Large intestine (tissue), 3 donors: Measurements from ENCODE around the gene EFNB2. TPM values are rescaled to one million over a fixed set of nuclear protein-coding genes. Genes with fewer than 3 reads are reported as not detected.

ENCODE experiments used
- DNase-seq, 2 donors: peaks; one replicate each; pipeline versions ENCODE4 v3.0.0 to v3.0.0-alpha.2; 2013
- H3K27ac ChIP-seq: one replicate; pipeline ENCODE4 v1.5.1; 2013; ENCODE audit warnings: low read length
- H3K27me3 ChIP-seq: 2 replicates; pipeline ENCODE4 v1.6.1; 2013; ENCODE audit warnings: low read length; ENCODE audit not compliant: control insufficient read depth, insufficient read depth
- H3K36me3 ChIP-seq: 2 replicates; pipeline ENCODE4 v1.6.1; 2013; ENCODE audit warnings: low read length; ENCODE audit not compliant: control insufficient read depth, insufficient read depth
- H3K4me1 ChIP-seq: one replicate; pipeline ENCODE4 v1.6.1; 2013; ENCODE audit warnings: low read length; ENCODE audit not compliant: control insufficient read depth, insufficient read depth
- H3K4me3 ChIP-seq: one replicate; pipeline ENCODE4 v1.5.1; 2013; ENCODE audit warnings: low read length
- H3K9me3 ChIP-seq: one replicate; pipeline ENCODE4 v1.6.1; 2013; ENCODE audit warnings: mild to moderate bottlenecking, low read depth, low read length, moderate library complexity; ENCODE audit not compliant: control insufficient read depth
- WGBS: methylation state at CpG from one replicate; pipeline ENCODE4 v1.1.5; 2013; ENCODE audit warnings: low lambda C conversion rate; ENCODE audit not compliant: insufficient coverage; 5-methylcytosine and 5-hydroxymethylcytosine counted together
- polyA plus RNA-seq: library from polyadenylated mRNA; unstranded; fragments of 120-200 nt; gene quantifications from one replicate; pipeline ENCODE4 v1.2.1, GENCODE V29; 2013

Gene EFNB2
- polyA plus RNA-seq, 1 donor: 28.8 TPM

DNA sequence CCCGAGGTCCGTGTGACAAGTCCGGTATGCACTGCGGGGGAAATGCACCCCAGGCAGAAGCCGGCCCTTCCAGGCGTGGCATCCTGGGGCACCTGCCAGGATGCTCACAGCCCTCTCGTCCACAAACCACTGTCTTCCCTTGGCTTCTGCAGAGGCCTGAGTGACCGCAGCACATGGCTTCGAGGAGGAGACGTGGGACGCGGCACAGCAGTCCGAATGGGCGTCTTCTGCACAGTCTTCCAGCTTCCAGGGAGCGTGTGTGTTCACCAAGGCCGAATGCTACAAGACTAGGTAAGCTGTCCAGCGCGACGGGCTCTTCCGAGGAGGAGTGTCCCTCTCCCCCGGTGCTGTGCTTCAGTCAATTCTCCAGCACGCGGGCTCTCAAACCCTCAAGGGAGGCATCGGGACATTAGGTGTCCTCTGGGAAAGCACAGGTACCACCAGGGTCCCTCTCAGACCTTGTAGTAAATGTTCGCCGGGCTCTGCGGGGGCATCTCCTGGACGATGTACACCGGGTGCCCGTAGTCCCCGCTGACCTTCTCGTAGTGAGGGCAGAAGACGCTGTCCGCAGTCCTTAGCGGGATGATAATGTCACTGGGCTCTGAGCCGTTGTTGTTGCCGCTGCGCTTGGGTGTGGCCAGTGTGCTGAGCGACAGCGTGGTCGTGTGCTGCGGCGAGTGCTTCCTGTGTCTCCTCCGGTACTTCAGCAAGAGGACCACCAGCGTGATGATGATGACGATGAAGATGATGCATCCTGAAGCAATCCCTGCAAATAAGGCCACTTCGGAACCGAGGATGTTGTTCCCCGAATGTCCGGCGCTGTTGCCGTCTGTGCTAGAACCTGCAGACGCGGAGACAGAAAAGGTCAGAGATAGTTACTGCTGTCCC is 42.6 kb downstream of the EFNB2 start:
- 10% methylated on average over 2 of the region's 54 CpGs for WGBS
- Histone ChIP-seq H3K9me3 (peaks cover 7% of the 10 kb centered on the region), H3K36me3 (peaks cover 23% of the 10 kb centered on the region), H3K27ac (peak overlapping the region; percentile 77), H3K4me1 (peaks cover 46% of the 10 kb centered on the region), H3K4me3 (no peak overlapping the region), H3K27me3 (no peaks in the 10 kb centered on the region)
- DNase-seq: no peak

DNA sequence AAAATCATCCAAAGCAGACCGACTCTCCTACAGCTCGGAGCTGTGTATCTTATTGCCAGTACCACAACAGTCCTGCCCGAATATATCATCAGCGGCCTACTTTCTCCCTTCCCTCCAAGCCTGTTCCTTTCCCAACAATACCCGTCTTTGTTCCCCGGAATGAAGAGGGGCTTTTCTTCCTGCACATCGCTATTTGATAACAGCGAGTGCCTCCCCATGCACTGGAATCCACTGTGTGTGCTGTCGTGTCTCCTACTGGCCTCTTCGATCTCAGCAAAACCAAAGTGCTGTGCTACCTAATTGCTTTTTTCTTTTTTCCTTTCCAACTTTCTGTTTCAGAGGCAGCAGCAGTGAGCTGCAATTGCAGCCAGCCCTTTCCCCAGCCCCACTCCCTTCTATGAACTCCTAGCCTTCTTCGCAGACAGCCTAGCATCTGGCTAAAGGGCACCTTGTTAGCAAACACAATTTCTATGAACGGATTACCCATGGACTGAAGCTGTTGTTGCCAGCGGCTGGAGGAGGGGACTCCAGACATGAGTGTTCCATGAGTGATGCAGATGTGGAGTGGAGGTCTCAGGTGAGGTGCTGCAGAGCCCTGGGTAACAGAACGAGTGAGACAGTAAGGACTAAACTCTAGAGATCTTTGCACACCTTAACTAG is 43.4 kb downstream of the EFNB2 start:
- peaks cover 23% of the 10 kb centered on the region for H3K36me3 ChIP-seq
- peaks cover 7% of the 10 kb centered on the region for H3K9me3 ChIP-seq
- no peak overlapping the region for H3K4me3 ChIP-seq
- DNase-seq: peak in 1 of 2 donors; percentile 68
- H3K27me3 ChIP-seq: no peaks in the 10 kb centered on the region
- H3K4me1 ChIP-seq: peaks cover 54% of the 10 kb centered on the region
- WGBS: no CpG with 5 or more reads among the region's 14 CpGs
- H3K27ac ChIP-seq: peak overlapping the region; percentile 77

- DNase-seq: no peak
- H3K9me3 ChIP-seq: peaks cover 7% of the 10 kb centered on the region
- H3K27me3 ChIP-seq: no peaks in the 10 kb centered on the region
- peaks cover 23% of the 10 kb centered on the region for H3K36me3 ChIP-seq
- no CpG with 5 or more reads among the region's 11 CpGs for WGBS
- H3K4me3 ChIP-seq: no peak overlapping the region
- peaks cover 58% of the 10 kb centered on the region for H3K4me1 ChIP-seq
- H3K27ac ChIP-seq: peak overlapping the region; percentile 77
Observed at GRCh38 chr13:106491463-106491862, 44.0 kb downstream of the EFNB2 start.

DNA sequence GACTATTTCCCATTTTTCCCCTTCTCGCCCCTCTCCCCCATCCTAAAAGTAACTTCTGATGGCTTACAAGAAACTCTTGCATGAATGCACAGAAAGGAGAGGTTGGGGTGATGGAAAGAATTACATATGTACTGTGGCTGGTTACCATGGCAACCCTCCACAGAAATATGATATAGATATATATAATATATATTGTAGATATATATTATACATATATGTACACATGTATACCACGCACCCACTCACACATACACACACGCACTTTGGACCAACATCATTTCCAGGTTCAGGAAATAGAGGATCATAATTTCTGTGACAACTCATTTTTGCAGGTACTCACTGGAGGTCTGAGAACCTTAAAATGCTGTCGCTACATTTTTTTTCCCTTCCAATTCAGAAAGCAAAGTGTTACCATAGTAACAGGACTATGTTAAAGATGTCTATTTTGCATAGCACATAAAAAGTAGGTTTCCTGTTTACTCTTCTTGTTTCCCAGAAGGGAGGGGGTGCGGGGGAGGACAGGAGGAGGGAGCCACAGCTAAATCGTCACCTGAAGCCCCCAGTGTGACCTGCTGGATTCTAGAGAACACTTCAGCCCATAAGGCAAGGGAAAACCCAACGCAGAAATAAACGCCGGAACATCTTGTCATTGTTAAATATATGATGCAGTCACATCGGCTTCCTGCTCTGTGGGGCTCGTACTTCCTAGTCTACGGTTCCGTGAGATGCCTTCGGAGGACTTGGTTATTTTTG is 44.7 kb downstream of the EFNB2 start:
- WGBS: 89% methylated on average over 10 of the region's 14 CpGs
- H3K27ac ChIP-seq: no peak overlapping the region

DNA sequence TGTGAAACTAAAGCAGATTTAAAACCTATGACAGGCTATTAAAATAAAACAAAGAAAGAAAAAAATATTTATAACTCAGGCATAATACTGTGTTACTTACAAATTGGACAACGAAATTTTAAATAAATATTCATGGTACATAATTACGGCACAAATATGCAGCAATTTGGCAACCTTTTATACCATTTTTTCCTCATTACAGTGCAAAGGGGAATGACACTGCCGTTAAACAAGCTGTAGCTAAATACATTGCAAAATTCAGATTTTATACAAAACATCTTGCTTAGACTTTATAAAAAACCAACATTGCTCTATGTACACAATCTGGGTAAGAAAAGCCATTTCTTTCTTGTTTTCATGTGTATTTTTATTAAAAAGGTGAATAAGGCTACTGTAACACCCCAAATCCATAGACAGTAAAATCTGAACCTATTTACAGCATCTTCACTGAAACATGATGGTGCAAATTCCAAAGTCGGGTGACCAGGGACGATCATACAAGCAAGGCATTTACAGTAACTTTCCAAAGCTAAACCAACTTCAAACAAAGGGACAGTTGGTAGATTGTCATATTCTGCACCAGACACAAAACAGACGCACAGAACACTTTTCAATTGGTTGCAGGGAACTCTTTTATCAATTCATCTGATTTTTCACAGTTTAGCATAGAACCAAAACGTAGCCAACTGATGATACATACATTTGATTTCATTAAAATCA is 45.5 kb downstream of the EFNB2 start:
- Histone ChIP-seq H3K27me3 (no peaks in the 10 kb centered on the region), H3K36me3 (peaks cover 23% of the 10 kb centered on the region), H3K9me3 (peaks cover 7% of the 10 kb centered on the region), H3K4me1 (peaks cover 53% of the 10 kb centered on the region), H3K4me3 (no peak overlapping the region), H3K27ac (no peak overlapping the region)
- WGBS: 88% methylated on average over 3 of the region's 7 CpGs
- no peak for DNase-seq

More for the DNA sequence above, 44.7 kb downstream of the EFNB2 start:
- DNase-seq: no peak
- Histone ChIP-seq H3K36me3 (peaks cover 23% of the 10 kb centered on the region), H3K4me1 (peaks cover 53% of the 10 kb centered on the region), H3K27me3 (no peaks in the 10 kb centered on the region), H3K4me3 (no peak overlapping the region), H3K9me3 (peaks cover 7% of the 10 kb centered on the region)

DNA sequence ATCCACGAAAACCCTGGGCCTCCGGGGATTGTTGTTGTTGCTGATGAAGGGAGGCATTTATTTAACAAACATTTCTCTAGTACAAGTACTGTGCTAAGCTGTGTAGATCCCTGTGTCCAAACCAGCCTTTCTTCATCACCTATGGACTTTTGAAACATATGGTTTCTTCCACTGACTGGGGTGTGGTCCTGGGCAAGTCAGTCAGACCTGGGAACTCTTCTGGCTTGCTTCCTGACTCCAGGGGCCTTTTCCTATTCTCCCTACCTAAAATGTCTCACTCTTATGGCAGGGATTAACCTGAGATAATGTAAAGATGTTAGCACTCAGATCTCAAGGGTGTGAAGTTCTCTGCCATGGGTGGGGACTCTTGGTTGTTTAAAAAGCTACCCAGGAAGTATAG is 46.8 kb downstream of the EFNB2 start:
- DNase-seq: peak in 1 of 2 donors; percentile 77
- no CpG with 5 or more reads among the region's 2 CpGs for WGBS

DNA sequence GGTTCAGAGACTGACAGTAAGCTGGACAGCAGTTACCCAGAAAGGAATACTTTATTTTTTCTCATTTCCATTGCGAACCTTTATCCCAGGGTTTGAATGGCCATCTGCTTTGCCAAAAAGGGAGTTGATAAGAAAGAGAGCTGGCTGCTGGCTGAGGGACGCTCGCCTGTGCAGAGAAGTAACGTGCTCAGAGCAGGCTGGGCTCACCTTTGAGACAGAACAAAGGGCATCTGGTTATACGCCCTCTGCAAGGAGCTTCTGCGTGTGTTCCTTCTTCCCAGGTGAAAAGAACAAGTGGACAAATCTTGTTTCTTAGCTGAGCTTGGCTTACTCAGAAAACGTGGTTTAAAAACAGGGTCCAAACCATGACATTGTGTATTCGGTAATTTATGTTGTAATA is 47.4 kb downstream of the EFNB2 start:
- H3K4me3 ChIP-seq: no peak overlapping the region
- DNase-seq: peak; percentile 80 to 89
- no peaks in the 10 kb centered on the region for H3K27me3 ChIP-seq
- 40% methylated on average over 1 of the region's 8 CpGs for WGBS
- H3K9me3 ChIP-seq: peaks cover 6% of the 10 kb centered on the region
- H3K4me1 ChIP-seq: peaks cover 42% of the 10 kb centered on the region
- H3K27ac ChIP-seq: peak overlapping the region; percentile 87
- H3K36me3 ChIP-seq: peaks cover 18% of the 10 kb centered on the region

More for the DNA sequence above, 46.8 kb downstream of the EFNB2 start:
- Histone ChIP-seq H3K27ac (peak overlapping the region; percentile 87), H3K36me3 (peaks cover 23% of the 10 kb centered on the region), H3K9me3 (peaks cover 7% of the 10 kb centered on the region), H3K4me3 (no peak overlapping the region), H3K4me1 (peaks cover 48% of the 10 kb centered on the region), H3K27me3 (no peaks in the 10 kb centered on the region)

DNA sequence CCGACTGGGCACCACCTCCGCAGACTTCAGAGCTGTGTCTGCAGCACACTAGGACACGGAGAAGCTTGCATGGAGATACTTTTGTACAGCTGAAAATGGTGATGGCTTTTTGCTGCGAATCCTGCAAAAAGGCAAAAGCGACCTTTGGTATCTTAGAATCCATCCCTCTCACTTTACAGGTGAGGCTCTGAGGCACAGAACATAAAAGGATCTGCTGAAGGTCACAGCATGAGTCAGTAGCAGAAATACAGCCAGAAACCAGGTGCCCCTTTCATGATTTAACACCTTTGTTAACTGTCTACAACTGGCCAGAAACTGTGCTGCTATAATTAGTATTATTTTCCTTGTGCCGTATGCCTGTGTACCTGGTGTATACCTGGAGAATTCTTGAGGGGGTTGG is 48.3 kb downstream of the EFNB2 start:
- Histone ChIP-seq H3K36me3 (peaks cover 9% of the 10 kb centered on the region), H3K27me3 (no peaks in the 10 kb centered on the region), H3K4me1 (peaks cover 33% of the 10 kb centered on the region), H3K9me3 (no peaks in the 10 kb centered on the region), H3K27ac (peak overlapping the region; percentile 87), H3K4me3 (no peak overlapping the region)
- DNase-seq: peak; percentile 51 to 77
- WGBS: no CpG with 5 or more reads among the region's 6 CpGs

GRCh38 chr13:106486287-106486686 is 49.2 kb downstream of the EFNB2 start:
- no CpG with 5 or more reads among the region's 2 CpGs for WGBS
- Histone ChIP-seq H3K4me1 (peaks cover 25% of the 10 kb centered on the region), H3K9me3 (no peaks in the 10 kb centered on the region), H3K36me3 (peaks cover 2% of the 10 kb centered on the region), H3K27me3 (no peaks in the 10 kb centered on the region), H3K4me3 (no peak overlapping the region), H3K27ac (no peak overlapping the region)
- DNase-seq: no peak
